BE2C (cell line): Measurements from ENCODE around the gene TRAM2.

Source experiments
- DNase-seq: peaks from one replicate; pipeline ENCODE4 v3.0.0-alpha.2; 2020
- H3K27me3 ChIP-seq: fragments of 250-450 bp; sonication (Bioruptor Pico); 2 replicates; pipeline ENCODE4 v1.5.1; 2020; ENCODE audit warnings: mild to moderate bottlenecking
- H3K36me3 ChIP-seq: fragments of 250-450 bp; sonication (Bioruptor Pico); 2 replicates; pipeline ENCODE4 v1.5.1; 2020; ENCODE audit warnings: mild to moderate bottlenecking
- H3K4me1 ChIP-seq: fragments of 250-450 bp; sonication (Bioruptor Pico); 2 replicates; pipeline ENCODE4 v1.5.1; 2020
- H3K4me3 ChIP-seq: 2 replicates; pipeline ENCODE4 v1.5.1; 2011; ENCODE audit warnings: low read depth, low read length
- H3K9me3 ChIP-seq: fragments of 250-450 bp; sonication (Bioruptor Pico); 2 replicates; pipeline ENCODE4 v1.5.1; 2020
- TF ChIP-seq, protein P1 (sequence below): IDR thresholded peaks from 2 replicates; pipeline ENCODE4 v1.5.1; 2012; ENCODE audit warnings: mild to moderate bottlenecking, low read depth, low read length

Gene TRAM2

DNA sequence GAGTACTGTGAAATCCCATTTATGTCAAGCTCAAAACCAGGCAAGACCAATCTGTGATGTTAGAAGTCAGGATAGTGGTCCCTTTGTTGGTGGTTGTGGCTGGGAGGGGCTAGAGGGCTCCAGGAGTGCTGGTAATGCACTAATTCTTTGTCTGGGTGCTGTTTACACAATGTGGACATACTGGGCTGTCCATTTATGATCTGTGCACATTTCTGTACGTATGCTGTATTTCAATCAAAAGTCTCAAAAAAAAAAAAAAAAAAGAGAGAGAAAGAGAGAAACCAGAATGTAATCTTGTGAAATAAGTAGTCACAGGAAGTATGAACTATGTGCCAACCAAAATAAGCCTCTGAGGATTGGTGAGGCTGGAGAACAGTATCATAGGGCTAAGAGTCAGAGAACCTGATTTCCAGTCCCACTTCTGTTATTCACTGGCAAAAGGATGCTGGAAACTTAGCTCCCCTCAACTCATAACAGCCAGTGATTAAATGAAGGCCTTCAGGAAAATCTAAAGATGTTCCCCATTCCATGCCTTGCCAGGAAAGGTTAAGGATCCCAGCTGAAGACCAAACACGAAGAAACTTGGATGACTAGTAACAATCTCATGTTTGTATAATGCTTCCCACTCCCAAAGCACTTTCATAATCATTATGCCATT is 19.6 kb upstream of the TRAM2 start:
- Histone ChIP-seq H3K4me3 (no peak overlapping the region), H3K36me3 (no peaks in the 10 kb centered on the region), H3K4me1 (peaks cover 39% of the 10 kb centered on the region), H3K9me3 (no peaks in the 10 kb centered on the region), H3K27me3 (no peaks in the 10 kb centered on the region)
- no peak for DNase-seq
- TF ChIP-seq, protein P1, sequence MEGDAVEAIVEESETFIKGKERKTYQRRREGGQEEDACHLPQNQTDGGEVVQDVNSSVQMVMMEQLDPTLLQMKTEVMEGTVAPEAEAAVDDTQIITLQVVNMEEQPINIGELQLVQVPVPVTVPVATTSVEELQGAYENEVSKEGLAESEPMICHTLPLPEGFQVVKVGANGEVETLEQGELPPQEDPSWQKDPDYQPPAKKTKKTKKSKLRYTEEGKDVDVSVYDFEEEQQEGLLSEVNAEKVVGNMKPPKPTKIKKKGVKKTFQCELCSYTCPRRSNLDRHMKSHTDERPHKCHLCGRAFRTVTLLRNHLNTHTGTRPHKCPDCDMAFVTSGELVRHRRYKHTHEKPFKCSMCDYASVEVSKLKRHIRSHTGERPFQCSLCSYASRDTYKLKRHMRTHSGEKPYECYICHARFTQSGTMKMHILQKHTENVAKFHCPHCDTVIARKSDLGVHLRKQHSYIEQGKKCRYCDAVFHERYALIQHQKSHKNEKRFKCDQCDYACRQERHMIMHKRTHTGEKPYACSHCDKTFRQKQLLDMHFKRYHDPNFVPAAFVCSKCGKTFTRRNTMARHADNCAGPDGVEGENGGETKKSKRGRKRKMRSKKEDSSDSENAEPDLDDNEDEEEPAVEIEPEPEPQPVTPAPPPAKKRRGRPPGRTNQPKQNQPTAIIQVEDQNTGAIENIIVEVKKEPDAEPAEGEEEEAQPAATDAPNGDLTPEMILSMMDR = no peak

DNA sequence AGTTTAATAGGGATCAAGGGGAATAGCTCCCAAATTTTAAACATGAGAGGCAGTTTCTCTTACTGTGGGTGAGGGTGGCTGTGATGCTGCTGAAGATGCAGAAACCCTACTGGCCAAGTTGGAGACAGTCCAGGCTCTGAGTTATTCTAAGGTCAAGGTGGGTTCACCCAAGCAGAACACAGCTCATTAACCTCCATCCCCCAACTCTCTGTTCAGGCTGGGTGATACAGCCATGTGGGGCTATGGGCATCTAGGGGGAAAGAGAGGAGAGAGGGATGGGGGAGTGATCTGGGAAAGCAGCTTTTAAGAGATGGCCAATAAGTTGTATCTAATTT is 18.9 kb upstream of the TRAM2 start:
- no peaks in the 10 kb centered on the region for H3K27me3 ChIP-seq
- TF ChIP-seq, protein P1 = no peak; the same call in 1 of the 2 replicates
- H3K36me3 ChIP-seq = no peaks in the 10 kb centered on the region
- H3K4me3 ChIP-seq = peak overlapping the region; percentile 36
- peaks cover 40% of the 10 kb centered on the region for H3K4me1 ChIP-seq
- no peaks in the 10 kb centered on the region for H3K9me3 ChIP-seq
- peak; percentile 67 for DNase-seq

DNA sequence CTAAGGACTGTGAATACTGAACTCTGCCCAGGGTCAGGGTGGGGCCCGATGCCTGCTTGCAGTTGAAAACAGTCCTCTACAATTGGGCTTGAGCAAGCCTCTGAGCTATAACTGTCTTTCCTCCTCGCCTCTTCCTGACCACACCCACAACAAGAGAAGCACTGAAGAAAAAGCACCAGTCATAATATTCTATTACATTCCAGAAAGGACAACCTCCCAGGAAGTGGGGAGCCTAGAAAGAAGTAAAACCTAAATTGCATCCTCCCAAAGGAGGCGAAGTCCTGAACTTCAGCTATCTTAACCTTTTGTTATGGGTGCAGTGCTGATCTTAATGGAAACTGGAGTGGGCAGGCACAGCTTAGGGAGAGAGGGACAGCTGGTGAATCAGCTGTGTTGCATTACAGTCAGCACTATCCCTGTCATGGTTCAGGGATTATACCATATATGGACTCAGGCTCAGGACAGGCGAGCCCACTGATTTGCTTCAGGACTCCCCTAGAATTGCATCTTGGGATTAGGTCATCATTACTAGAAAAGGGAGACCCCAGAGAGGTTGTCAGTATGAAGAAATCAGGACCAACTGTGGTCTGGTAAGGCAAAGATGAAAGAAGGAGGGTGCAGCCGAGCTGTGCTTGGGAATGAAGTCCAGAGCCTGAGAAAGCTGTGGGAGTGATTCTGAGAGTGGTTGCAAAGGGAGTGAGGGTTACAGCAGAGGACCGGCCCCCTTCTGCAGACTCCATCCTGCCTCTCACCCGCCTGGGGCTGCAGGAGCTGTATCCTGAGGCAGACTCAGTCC is 18.3 kb upstream of the TRAM2 start:
- Histone ChIP-seq H3K4me3 (peak overlapping the region; percentile 36), H3K27me3 (no peaks in the 10 kb centered on the region), H3K36me3 (no peaks in the 10 kb centered on the region), H3K4me1 (peaks cover 45% of the 10 kb centered on the region), H3K9me3 (no peaks in the 10 kb centered on the region)
- TF ChIP-seq, protein P1 = no peak
- DNase-seq = peak; percentile 74

DNA sequence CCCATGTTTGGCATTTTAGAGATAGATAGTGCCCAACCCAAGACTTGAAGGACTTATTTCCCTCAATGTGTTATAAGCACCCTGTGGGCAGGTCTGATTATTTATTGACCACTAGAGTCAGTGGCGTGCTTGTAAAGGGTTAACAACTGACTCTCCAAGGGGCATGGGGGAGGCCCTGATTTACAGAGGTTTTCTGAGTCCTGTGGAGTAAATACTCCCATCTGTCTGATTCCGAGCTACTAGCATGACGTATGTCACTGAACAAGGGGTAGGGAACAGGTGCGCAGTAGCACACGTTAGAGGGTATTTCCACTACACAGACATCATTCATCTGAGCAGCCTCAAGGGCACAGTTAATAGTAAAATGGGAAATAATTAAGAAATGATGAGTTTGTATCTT is 17.4 kb upstream of the TRAM2 start:
- H3K4me1 ChIP-seq = peaks cover 54% of the 10 kb centered on the region
- no peak for DNase-seq
- H3K27me3 ChIP-seq = no peaks in the 10 kb centered on the region
- TF ChIP-seq, protein P1 = no peak
- no peak overlapping the region for H3K4me3 ChIP-seq
- H3K36me3 ChIP-seq = no peaks in the 10 kb centered on the region
- H3K9me3 ChIP-seq = no peaks in the 10 kb centered on the region

DNA sequence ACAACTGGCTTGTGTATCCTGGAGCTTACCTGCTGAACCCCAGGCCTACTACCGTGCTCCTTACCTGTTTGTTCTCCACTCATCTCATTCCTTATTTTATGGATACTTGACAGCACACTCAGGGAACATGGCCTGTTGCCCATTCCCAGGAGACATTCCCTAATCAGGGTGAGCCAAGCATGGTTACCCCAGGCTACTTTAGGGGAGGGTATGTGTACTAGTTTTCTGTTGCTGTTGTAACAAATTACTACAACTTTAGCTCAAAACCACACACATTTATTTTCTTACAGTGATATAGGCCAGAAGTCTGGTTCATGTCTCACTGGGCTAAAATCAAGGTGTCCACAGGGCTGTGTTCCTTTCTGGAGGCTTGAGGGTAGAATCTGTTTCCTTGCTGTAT is 15.0 kb upstream of the TRAM2 start:
- no peak for DNase-seq
- no peak overlapping the region for H3K4me3 ChIP-seq
- H3K4me1 ChIP-seq = peaks cover 60% of the 10 kb centered on the region
- H3K36me3 ChIP-seq = no peaks in the 10 kb centered on the region
- no peaks in the 10 kb centered on the region for H3K9me3 ChIP-seq
- TF ChIP-seq, protein P1 = no peak
- H3K27me3 ChIP-seq = no peaks in the 10 kb centered on the region
